ENCODE results near the gene CREB3L2.

CREB3L2 gene

DNA sequence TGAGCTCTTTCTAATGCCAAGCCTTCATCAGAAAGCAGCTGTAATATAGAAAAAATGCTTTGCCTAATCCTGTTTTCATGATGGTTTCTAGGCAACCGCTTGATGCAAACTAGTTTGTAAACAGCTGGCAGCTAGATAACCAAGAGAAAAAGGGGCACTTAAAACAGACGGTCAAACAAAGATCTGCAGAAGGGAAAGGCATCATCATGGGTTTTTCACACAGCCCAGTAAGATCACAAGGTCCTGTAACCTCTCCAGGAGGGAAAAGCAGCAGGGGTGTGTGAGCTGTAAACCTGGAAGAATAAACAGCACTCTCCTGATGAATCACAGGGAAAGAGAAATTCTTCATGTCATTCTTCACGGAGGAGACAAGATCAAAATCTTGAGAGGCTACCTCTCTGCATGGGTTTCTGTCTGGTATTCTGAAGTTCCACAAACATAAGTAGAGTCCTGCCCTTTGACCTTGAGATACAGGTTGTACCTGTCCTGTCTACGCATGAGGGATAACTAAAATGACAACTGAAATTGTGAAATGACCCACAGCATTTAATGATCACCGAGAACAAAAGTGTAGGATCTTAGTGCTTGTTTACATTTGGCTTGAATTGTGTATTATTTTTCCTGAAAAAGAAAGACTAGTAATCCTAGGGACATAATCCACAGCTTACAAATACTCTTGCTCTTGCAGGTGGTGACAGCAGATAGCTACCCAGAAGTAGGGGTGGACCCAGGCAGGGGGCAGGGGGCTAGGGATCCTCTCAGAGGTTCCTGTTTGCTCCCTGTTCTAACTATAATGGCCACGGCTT lies 48.0 kb downstream of the CREB3L2 start:
- DNase-seq (ENCODE audit: low spot score) (peak; percentile 13), FAIRE-seq (no peak)

DNA sequence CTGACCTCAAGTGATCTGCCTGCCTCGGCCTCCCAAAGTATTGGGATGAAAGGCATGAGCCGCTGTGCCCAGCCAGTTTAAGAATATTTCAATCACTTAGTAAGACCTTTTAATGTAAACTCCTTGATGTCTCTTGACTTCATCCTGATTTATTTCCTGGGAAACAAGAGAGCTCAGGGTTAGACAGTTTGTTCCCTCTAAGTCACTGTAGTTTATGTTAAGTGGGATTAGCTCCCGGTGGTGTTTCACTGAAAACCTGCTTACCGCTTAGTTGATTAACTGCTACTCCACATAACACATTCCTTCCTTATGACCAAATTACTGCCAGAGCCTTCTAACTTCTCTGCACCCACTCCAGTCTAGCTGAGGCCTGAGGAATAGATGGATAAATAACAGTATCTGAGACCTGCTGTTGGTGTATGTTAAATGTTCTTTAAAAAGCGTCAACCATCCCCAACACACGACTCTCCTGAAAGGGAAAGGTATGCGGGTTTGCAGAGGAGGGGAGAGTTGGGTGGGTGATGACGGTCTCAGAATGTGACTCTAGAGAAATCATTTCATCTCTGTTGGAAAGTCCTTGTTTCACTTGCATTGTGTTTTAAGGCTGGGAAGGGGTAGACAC lies 48.7 kb downstream of the CREB3L2 start:
- no peak for DNase-seq (ENCODE audit: low spot score)
- no peak for FAIRE-seq

DNA sequence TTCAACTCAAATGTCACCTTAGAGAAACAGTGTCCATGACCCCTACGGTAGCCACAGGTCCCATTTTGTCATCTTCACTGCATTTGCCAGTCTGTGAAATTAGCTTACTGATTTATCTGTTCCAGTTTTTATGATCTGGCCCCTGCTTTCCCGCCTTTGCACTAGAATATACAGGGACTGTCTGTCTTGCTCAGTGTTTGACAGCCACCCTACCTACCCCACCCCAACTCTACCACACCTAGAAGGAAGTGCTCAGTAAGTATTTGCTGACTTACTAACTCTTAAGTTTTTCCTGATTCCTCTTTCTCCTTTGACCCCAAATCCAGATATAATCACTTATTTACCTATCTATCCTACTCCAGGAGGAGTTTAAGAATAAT lies 49.5 kb downstream of the CREB3L2 start:
- DNase-seq (ENCODE audit: low spot score), result no peak

DNA sequence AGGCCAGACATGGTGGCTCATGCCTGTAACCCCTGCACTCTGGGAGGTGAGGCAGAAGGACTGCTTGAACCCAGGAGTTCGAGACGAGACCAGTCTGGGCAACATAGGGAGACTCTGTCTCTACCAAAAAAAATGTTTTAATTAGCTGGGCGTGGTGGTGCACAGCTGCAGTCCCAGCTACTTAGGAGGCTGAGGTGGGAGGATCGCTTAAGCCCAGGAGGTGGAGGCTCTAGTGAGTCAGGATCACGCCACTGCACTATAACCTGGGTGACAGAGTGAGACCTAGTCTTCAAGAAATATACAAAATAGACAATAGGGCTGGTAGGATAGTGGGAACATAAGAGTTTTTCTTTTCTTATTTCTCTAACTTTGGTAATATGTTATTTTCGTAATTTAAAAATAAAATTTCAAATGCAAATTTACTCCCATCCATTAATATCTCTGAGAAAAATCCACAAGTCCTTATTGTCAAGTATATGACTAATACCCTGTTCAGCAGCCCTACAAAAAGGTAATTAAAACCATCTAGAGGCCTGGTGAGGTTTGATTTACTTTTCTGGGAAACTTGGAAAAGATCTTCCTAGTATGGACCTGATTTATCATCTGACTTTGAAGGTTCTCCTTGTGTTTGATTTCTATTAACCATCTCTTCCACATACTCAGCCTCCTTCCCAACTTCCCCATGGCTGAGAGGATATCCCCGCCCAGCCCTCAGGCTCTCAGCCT lies 50.0 kb downstream of the CREB3L2 start:
- DNase-seq (ENCODE audit: low spot score), result no peak
- no peak for FAIRE-seq

More for the DNA sequence above, 49.5 kb downstream of the CREB3L2 start:
- no peak for FAIRE-seq

DNA sequence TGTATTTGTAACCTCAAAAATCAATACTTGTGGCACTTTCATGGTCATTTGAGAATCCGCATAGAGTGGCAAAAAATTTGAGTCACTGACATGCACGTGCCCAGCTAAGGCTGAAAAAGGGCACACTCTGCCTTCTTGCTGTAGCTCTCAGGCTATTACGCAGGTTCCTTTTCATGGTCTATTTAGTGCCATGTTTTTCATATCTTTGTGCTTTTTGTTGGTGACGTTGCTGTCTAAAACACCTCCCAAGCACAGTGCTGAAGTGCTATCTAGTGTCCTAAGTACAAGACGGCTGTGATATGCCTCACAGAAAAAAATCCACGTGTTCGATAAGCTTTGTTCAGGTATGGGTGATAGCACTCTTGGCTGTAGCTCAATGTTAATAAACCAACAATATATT lies 50.9 kb downstream of the CREB3L2 start:
- FAIRE-seq (no peak), DNase-seq (ENCODE audit: low spot score) (no peak)

DNA sequence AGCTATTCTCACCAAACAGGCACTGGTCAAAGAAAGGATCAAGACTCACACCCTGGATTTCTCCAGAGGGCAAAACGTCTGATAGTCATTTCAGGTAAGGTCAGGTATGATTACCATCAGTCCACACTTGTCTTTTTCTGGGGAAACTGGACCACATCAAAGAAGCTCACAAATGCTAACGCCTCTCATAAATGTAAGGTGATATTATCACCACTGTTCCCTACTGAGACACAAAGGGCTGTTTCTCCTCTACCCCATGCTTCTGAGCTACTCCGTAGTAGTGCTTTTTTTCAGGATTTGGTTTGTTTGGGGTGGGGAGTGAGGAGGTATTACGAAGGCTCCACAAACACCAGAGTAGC lies 51.6 kb downstream of the CREB3L2 start:
- no peak for FAIRE-seq
- no peak for DNase-seq (ENCODE audit: low spot score)

DNA sequence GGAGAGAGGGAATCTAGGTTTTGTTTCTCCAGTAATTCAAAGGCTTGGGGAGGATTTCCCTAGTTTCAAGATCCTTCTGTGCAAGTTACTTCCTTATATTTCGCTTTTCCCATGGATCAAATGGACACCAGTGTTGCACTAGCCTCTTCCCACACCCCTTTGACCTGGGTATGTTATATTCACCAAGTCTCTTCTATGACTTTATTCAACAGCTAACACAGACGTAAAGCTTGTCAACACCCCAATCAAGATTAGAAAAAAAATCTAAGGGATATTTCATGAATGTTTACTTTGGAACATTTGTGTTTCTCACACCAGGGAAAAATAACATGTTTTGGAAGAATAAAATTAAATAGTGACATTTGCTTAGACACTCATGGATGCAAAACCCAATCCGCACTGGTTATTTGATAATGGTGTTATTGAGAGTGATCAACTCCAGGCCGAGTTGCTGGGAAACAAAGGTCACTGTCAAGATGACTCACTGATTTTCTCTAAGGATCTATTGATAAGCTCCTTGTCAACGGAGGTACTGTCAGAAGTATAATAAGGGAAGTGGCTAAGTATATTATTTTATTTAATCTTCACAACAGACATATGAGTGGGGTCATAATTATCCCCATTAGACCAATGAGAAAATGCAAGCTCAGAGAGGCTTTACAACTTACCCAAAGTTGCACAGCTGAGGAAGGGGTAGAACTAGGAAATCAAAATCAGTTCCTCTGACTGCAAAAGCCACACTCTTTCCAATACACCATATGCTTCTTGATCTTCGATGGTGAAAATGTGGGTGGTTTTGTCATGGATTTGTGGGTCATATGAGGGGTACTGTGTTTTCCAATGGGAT lies 52.2 kb downstream of the CREB3L2 start:
- no peak for DNase-seq (ENCODE audit: low spot score)
- no peak for FAIRE-seq

DNA sequence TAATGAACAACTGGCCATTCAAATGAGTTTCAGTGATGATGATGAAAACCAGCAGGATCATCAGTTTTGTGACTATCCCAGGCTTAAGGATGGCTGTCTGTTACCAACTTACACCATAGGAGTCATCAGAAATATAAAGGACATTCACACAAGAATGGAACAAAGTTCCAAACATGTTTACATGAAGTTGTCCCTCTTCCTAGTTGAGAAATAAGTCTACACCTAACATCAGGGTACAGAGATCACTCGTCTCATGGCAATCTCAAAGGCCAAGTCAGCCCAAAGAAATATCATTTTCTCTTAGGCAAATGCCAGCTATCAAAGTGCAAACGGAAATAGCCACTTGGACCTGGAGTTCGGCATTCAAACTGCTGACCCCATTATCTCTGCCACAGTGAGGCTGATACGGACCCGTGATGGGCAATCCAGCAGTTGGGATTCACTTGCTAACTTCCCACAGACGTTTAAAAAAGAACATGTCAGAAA lies 53.0 kb downstream of the CREB3L2 start:
- DNase-seq (ENCODE audit: low spot score), result no peak
- FAIRE-seq, result no peak

DNA sequence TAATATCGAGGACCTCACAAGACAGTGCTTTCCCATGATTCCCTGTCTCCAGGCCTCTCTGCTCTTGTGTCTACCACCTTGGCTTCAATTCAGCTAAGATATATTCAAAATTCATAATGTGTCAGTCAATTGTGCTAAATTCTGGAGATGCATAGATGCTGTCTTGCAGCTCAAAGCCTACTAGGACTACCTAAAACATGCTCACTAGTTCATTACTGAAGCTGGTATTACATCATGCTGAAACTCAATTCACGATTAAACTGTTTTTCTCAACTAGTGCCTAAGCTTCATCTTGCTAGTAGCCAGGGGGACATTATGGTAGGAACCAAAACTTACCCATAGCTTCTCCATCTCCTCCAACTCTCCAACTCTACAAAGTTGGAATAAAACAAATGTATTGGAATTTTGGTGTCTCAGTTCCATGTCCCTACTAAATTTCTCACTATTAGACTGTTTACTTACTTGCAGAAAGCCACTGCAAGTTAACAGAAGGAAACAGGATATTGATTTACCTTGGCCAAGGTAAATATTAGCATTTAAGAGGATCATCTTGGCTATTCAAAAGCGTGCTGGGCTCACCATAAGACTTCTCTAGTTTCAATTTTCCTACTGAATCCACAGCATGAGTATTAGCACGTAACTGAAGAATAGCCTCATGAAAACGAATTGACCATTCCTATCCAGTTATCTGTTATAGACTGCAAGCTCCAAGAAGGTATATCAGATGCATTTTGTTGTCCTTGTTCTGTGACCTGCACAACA lies 53.6 kb downstream of the CREB3L2 start:
- FAIRE-seq (no peak), DNase-seq (ENCODE audit: low spot score) (no peak)

DNA sequence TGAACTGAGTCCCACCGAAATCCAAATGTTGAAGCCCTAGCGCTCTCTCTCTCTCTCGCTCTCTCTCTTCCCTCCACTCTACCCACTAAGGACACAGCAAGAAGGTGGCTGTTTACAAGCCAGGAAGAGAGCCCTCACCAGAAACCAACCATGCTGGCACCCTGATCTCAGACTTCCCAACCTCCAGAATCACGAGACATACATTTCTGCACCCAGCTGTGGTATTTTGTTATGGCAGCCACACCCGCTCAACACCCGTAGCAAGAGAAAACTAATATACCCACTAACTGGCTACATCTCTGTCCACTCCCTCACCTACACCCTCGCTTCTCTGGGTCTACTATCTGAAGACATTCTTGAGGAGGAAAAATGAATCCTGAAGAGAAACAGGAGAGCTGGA lies 54.8 kb downstream of the CREB3L2 start:
- no peak for FAIRE-seq
- no peak for DNase-seq (ENCODE audit: low spot score)

DNA sequence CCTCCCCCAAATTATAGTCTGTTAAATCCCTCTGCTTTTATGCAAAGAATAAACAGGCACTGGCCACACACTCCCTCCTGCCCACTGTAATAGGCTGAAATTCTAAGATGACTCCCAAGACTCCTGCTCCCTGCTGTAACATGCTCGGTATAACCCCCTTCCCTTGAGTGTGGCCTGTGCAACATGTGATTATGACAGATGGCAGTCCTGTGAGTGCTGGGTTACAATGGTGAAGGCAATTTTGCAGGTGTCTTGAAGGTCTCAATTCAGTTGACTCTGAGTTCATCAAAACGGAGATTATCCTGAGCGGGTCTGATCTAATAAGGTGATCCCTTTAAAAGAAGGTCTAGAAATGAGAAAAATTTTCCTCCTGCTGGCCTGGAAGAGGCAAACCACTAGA lies 55.9 kb downstream of the CREB3L2 start:
- FAIRE-seq, result no peak

DNA sequence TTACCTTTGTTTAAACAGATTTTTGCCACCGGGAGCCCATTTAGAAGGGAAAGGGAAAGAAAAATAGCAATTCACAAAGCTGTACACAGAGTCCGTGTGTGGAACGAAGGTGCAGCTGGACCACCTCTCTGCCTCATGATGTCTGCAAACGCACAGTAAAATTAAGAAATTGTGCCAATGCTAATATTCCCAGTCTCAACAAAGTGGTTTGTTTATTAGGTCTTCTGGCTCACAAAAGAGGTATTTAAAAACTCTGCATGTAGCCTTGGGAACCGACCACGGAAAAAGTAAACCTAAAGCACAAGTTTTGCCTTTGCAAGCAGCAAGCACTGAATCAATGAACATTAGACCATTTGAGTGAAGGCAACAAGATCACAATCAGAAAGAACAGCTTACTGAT lies 57.7 kb downstream of the CREB3L2 start:
- FAIRE-seq, result no peak

More for the DNA sequence above, 55.9 kb downstream of the CREB3L2 start:
- no peak for DNase-seq (ENCODE audit: low spot score)

DNA sequence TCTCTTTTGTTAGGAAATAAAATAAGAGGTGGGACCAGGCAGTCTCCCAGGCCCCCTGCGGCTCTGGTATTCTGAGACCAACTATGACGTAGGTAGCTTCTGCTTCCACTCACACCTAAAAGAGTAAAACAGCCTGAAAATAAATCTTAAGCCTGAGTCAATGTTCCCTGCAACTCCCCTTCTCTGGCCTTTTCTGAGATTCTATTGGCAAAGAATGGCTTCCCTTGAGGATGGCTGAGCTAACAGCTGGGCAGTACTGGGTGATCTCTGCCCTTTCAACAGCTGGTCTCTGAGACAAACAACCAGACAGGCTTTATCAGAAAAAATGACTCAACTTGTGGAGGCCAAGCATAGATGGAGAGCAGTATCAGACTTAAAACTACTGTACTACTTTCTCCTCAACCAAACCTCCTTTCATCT lies 58.7 kb downstream of the CREB3L2 start:
- no peak for FAIRE-seq
- DNase-seq (ENCODE audit: low spot score), result no peak

More for the DNA sequence above, 57.7 kb downstream of the CREB3L2 start:
- no peak for DNase-seq (ENCODE audit: low spot score)

DNA sequence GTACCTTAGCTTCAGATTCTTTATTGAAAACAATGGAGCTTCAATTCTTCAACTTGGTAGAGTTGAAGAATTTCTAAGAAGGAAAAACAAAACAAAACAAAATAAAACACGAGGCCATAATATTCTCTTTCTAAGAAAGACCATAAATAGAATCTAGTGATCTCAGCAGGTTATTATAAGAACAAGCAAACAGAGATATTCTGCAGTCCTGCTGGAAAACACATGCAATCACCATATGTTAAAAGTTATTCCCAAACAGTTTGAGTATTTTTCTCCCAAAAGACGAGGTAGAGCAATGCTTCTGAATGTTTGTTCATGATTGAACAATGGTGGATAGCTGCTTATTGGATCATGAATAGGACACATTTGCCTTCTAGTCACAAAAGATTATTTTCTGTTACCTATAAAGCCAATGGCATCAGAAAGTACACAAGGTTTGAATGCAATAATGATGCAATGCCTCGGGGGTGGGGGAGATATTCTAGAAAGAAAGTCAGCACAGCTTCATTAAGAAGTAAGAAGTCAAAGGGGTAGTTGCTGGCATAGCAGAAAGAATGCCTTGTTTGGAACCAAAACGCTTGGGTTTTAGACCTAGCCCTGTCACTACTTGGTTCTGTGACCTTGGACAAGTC lies 59.3 kb downstream of the CREB3L2 start:
- no peak for FAIRE-seq
- no peak for DNase-seq (ENCODE audit: low spot score)

DNA sequence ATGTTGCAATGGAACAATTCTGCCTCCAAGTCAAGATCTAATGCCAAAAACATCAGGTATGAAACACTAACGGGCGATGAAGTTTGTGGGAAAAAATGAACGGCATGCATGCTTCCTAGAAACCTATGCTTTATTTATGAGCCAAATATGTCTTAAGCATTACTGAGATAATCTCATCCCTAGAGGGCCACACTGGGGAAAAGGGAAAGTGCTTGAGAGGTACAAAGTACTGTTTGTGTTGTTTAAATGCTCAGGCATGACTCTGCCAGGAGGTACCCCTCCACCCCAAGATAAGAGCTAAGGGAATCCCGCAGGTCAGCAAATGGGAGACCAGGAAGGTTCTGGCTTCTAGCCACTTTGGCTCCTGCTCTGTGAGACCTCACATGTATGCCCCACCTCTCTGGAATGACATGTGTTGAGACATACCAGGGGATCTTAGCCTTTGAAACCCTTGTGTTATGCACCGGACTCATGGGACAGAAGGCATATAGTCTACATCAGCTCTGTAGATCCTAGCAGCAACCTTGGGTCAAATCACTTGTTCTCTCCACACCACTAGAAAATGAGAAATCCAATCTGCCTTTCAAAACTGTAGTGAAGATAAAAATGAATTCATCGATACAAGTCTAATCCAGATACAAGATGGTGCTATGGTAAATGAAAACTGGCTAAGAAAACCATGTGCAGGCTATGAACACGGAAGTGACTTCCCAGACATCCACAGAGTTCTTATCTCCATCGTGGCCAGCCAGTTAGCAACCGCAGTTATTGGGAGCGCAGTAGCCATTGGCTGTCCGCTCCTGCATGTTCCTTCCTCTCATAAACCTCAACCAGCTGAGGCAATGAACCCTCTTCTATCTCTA lies 61.0 kb downstream of the CREB3L2 start:
- DNase-seq (ENCODE audit: low spot score) (no peak), FAIRE-seq (no peak)

DNA sequence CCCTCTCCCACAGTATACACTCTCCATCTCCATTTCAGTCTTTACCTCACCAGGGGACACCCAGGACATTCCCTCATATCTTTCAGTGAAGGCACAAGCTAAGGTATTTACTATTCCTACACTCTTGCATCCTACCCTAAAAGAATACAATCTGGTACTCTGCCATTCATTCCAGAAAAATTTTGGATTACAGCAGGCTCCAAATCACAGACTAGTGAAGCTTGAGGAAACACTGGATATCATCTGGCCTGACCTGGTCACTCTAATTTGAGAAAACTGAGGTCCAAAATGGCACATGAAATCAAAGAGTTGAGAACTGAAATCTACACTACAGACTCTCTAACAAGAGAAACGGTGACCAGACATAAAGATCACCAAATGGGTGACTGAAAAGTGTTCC lies 61.7 kb downstream of the CREB3L2 start:
- FAIRE-seq (no peak), DNase-seq (ENCODE audit: low spot score) (no peak)

DNA sequence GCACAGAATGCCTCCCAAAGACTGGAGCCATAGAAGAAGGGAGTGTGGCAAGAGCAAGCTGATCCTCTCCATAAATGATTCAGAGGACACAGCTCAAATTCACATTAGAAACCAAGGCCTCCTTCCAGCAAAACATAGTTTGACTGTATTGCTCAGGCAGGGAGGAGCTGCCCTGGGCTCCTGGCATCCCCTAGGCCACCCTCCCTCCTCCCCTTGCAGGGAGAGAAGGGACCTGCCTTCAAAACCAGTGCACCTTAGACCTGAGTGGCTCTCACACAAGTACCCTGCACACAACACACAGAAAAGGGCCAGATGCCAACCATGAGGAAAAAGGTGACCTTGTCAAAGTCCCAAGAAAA lies 64.7 kb downstream of the CREB3L2 start:
- FAIRE-seq (no peak), DNase-seq (ENCODE audit: low spot score) (no peak)

DNA sequence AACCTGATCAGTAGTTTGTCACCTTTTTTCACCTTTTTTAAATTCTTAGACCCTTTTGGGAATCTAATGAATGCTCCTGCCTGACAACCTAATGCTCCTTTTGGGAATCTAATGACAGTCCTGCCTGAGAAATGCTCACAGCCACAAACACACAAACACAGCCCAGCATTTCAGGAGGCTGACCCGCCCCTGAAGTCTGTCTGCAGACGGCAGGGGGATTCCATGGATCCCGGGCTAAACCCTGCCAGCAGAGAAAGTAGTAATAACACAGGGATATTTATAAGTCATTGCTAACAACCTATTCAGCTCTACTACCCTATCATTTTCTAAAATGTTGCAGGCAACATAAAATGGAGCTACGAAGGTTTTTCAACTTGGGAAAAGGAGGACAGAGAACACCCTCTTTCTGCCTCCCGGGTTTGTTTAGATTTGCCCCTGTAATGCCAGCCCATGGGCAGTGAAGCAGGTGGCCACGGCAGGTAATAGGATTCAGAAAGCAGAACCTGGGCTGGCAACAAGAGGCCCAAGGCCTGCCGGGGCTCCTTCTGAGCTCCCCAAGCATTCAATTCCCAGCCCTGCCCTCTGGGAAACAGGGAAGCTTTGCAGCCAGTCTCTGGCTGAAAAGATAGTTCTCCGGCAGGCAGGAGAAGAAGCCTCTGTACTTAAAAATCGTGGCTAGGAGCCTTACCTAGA lies 65.2 kb downstream of the CREB3L2 start:
- DNase-seq (ENCODE audit: low spot score), result no peak
- no peak for FAIRE-seq
